CD14-positive monocyte (primary cell): ENCODE measurements around the gene ARHGEF11. TPM values are rescaled to one million over a fixed set of nuclear protein-coding genes. Genes with fewer than 3 reads are reported as not detected.

Experiments used
- DNase-seq, 3 donors: peaks; one replicate each; pipeline ENCODE4 v3.0.0-alpha.2; 2011 to 2022
- H2AFZ ChIP-seq: 2 replicates; pipeline ENCODE4 v1.6.0; 2012; ENCODE audit warnings: mild to moderate bottlenecking, low read depth, low read length, inconsistent platforms; ENCODE audit not compliant: insufficient read depth, poor library complexity, severe bottlenecking
- H3K27ac ChIP-seq, 2 donors: 1 replicate in 1 of 2; 2 replicates in 1 of 2; pipeline ENCODE4 v1.5.1; 2012 to 2013; ENCODE audit warnings: low read length in 2 of 2, control low read depth in 1 of 2, inconsistent platforms in 1 of 2, low read depth in 1 of 2, mild to moderate bottlenecking in 1 of 2
- H3K27me3 ChIP-seq, 2 donors: one replicate each; pipeline versions ENCODE4 v1.6.0 to v1.6.1; 2011 to 2013; ENCODE audit warnings: low read length in 2 of 2; ENCODE audit not compliant: control insufficient read depth in 2 of 2, insufficient read depth in 2 of 2
- H3K36me3 ChIP-seq, 2 donors: replicated peaks in 1 of 2; 1 replicate in 1 of 2; 2 replicates in 1 of 2; pipeline versions ENCODE4 v1.5.1 to v1.6.1; 2012 to 2013; ENCODE audit warnings: low read length in 2 of 2, control low read depth in 1 of 2, inconsistent platforms in 1 of 2, mild to moderate bottlenecking in 1 of 2; ENCODE audit not compliant: insufficient read depth in 2 of 2, control insufficient read depth in 1 of 2
- H3K4me1 ChIP-seq, 2 donors: 1 replicate in 1 of 2; 2 replicates in 1 of 2; pipeline versions ENCODE4 v1.5.1 to v1.6.1; 2012 to 2013; ENCODE audit warnings: low read length in 2 of 2, control low read depth in 1 of 2, inconsistent platforms in 1 of 2, mild to moderate bottlenecking in 1 of 2, moderate library complexity in 1 of 2; ENCODE audit not compliant: insufficient read depth in 2 of 2, control insufficient read depth in 1 of 2
- H3K4me2 ChIP-seq: replicated peaks from 2 replicates; pipeline ENCODE3; 2012; ENCODE audit warnings: low read length, moderate library complexity, mild to moderate bottlenecking; ENCODE audit not compliant: poor library complexity, severe bottlenecking; ENCODE audit errors: extremely low read depth
- H3K4me3 ChIP-seq, 3 experiments: fragments of 200-600 bp in 1 of 3; sonication (generic) in 1 of 3; replicated peaks in 1 of 3; 1 replicate in 2 of 3; 2 replicates in 1 of 3; pipeline ENCODE4 v1.5.1; 2011 to 2013; ENCODE audit warnings: low read length in 3 of 3, mild to moderate bottlenecking in 3 of 3, control low read depth in 2 of 3, low read depth in 2 of 3, inconsistent platforms in 1 of 3, moderate library complexity in 1 of 3
- H3K79me2 ChIP-seq: 2 replicates; pipeline ENCODE4 v1.6.0; 2012; ENCODE audit warnings: mild to moderate bottlenecking, control low read depth, inconsistent platforms, low read length, moderate library complexity; ENCODE audit not compliant: insufficient read depth
- H3K9ac ChIP-seq: 2 replicates; pipeline ENCODE4 v1.6.0; 2017; ENCODE audit warnings: low read length, mild to moderate bottlenecking; ENCODE audit not compliant: insufficient read depth, poor library complexity, severe bottlenecking
- H3K9me3 ChIP-seq, 2 donors: replicated peaks in 1 of 2; 1 replicate in 1 of 2; 2 replicates in 1 of 2; pipeline versions ENCODE4 v1.5.1 to v1.6.1; 2012 to 2013; ENCODE audit warnings: low read length in 2 of 2, control low read depth in 1 of 2; ENCODE audit not compliant: control insufficient read depth in 1 of 2, insufficient read depth in 1 of 2
- H4K20me1 ChIP-seq: 2 replicates; pipeline ENCODE4 v1.6.0; 2012; ENCODE audit warnings: mild to moderate bottlenecking, low read length, control low read depth, moderate library complexity; ENCODE audit not compliant: insufficient read depth
- H3K27ac Mint-ChIP-seq, 7 donors: one replicate each; pipeline ENCODE4 v1.8.0; 2020; ENCODE audit warnings: mild to moderate bottlenecking in 7 of 7, mixed read lengths in 7 of 7, moderate library complexity in 6 of 7, inconsistent platforms in 2 of 7
- H3K27me3 Mint-ChIP-seq, 3 donors: one replicate each; pipeline ENCODE4 v1.8.0; 2021 to 2022; ENCODE audit warnings: low read depth in 3 of 3, mild to moderate bottlenecking in 3 of 3, mixed read lengths in 3 of 3, moderate library complexity in 3 of 3, inconsistent platforms in 1 of 3
- H3K36me3 Mint-ChIP-seq, 2 donors: one replicate each; pipeline ENCODE4 v1.8.0; 2020; ENCODE audit warnings: mixed read lengths in 2 of 2, inconsistent platforms in 1 of 2, mild to moderate bottlenecking in 1 of 2
- H3K4me1 Mint-ChIP-seq: one replicate; pipeline ENCODE4 v1.8.0; 2020; ENCODE audit warnings: mild to moderate bottlenecking, mixed read lengths
- H3K4me3 Mint-ChIP-seq, 2 donors: one replicate each; pipeline ENCODE4 v1.8.0; 2020; ENCODE audit warnings: mild to moderate bottlenecking in 2 of 2, mixed read lengths in 2 of 2, moderate library complexity in 1 of 2
- H3K9me3 Mint-ChIP-seq, 7 donors: one replicate each; pipeline ENCODE4 v1.8.0; 2020 to 2022; ENCODE audit warnings: mixed read lengths in 7 of 7, mild to moderate bottlenecking in 6 of 7, moderate library complexity in 6 of 7, inconsistent platforms in 2 of 7
- WGBS: methylation state at CpG from one replicate; pipeline ENCODE4 v1.1.5; 2013; ENCODE audit warnings: missing lambda C conversion rate; ENCODE audit not compliant: insufficient coverage; 5-methylcytosine and 5-hydroxymethylcytosine counted together
- intact Hi-C, 2 donors: fragments of 100-400 bp; cut with micrococcal nuclease; formaldehyde crosslinking; loops; one replicate each; pipeline versions ENCODE4 v1.15.0 to v1.15.1; 2023
- polyA plus RNA-seq, 3 donors: library from polyadenylated mRNA; depleted of rRNA in 1 of 3; unstranded in 2 of 3; stranded (reverse) in 1 of 3; fragments of 300-500 nt in 2 of 3; fragments of >200 nt in 1 of 3; fragmentation: Illumina TruSeq in 2 of 3; gene quantifications; 1 replicate in 2 of 3; 2 replicates in 1 of 3; pipeline ENCODE4 v1.2.3, GENCODE V29; 2012 to 2021
- TF ChIP-seq, protein P1 (sequence below): fragments of 200-600 bp; IDR thresholded peaks from one replicate; pipeline ENCODE4 v1.8.0; 2022; ENCODE audit warnings: antibody characterized with exemption, mild to moderate bottlenecking

The ARHGEF11 gene
- polyA plus RNA-seq, 3 donors = 17.0 to 78.5 (median 17.7) TPM

DNA sequence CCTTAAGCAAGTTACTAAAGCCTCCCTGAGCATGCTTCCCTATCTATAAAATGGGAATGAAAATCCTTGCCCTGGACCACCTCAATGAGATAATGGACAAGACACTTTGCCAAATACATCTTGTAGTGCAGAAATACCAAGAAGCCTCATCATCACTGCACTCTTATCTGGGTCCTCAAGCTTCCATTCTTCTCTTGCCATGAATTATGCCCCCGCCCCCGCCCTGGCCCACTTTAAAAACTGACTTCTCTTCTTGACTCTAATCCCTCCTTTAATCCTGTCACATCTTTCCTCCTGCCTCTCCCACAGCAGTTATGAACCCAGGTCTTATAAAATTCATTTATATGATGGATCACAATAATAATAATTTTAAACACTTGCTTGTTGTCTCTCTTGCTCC is 14.8 kb downstream of the ARHGEF11 start:
- Histone ChIP-seq H3K27me3 (no peaks in the 10 kb centered on the region), H3K27ac (no peak overlapping the region), H2AFZ (no peak overlapping the region), H3K4me1 (no peaks in the 10 kb centered on the region), H3K9ac (no peak overlapping the region), H3K4me3 (no peak overlapping the region), H4K20me1 (peaks cover 98% of the 10 kb centered on the region), H3K79me2 (peaks cover 66% of the 10 kb centered on the region), H3K36me3 (peaks cover 6 to 14% of the 10 kb centered on the region in 2 donors), H3K9me3 (no peaks in the 10 kb centered on the region), H3K4me2 (no peak overlapping the region)
- WGBS = 100% methylated on average over 2 of the region's 2 CpGs
- no peak overlapping the region for H3K4me3 Mint-ChIP-seq
- H3K9me3 Mint-ChIP-seq = no peaks in the 10 kb centered on the region
- peaks cover 15% of the 10 kb centered on the region for H3K4me1 Mint-ChIP-seq
- TF ChIP-seq, protein P1, sequence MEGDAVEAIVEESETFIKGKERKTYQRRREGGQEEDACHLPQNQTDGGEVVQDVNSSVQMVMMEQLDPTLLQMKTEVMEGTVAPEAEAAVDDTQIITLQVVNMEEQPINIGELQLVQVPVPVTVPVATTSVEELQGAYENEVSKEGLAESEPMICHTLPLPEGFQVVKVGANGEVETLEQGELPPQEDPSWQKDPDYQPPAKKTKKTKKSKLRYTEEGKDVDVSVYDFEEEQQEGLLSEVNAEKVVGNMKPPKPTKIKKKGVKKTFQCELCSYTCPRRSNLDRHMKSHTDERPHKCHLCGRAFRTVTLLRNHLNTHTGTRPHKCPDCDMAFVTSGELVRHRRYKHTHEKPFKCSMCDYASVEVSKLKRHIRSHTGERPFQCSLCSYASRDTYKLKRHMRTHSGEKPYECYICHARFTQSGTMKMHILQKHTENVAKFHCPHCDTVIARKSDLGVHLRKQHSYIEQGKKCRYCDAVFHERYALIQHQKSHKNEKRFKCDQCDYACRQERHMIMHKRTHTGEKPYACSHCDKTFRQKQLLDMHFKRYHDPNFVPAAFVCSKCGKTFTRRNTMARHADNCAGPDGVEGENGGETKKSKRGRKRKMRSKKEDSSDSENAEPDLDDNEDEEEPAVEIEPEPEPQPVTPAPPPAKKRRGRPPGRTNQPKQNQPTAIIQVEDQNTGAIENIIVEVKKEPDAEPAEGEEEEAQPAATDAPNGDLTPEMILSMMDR = no peak
- DNase-seq = no peak
- no peak overlapping the region for H3K27ac Mint-ChIP-seq
- H3K36me3 Mint-ChIP-seq = peaks cover 25 to 33% of the 10 kb centered on the region in 2 donors
- intact Hi-C loops = no loop called here
- H3K27me3 Mint-ChIP-seq = no peaks in the 10 kb centered on the region

DNA sequence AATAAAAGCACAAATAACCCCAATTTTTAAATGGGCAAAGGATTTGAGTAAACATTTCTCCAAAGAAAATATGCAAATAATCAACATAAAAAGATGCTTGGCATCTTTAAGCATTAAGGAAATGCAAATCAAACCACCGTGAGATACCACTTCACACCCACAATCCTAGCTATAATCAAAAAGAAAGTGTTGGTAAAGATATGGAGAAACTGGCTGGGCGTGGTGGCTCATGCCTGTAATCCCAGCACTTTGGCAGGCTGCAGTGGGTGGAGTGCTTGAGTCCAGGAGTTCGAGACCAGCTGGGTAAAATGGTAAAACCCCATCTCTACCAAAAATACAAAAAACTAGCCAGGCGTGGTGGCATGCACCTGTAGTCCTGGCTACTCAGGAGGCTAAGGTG is 16.9 kb downstream of the ARHGEF11 start:
- Histone ChIP-seq H3K27ac (no peak overlapping the region), H3K27me3 (no peaks in the 10 kb centered on the region), H2AFZ (no peak overlapping the region), H3K36me3 (peaks cover 7 to 29% of the 10 kb centered on the region in 2 donors), H3K4me1 (no peaks in the 10 kb centered on the region), H3K4me3 (no peak overlapping the region), H3K9me3 (peaks cover 0 to under 1% of the 10 kb centered on the region in 2 donors), H3K4me2 (no peak overlapping the region), H3K79me2 (peaks cover 66% of the 10 kb centered on the region), H3K9ac (no peak overlapping the region), H4K20me1 (peaks cover 100% of the 10 kb centered on the region)
- WGBS = no CpG with 5 or more reads among the region's 4 CpGs
- peaks cover 39 to 41% of the 10 kb centered on the region in 2 donors for H3K36me3 Mint-ChIP-seq
- H3K4me3 Mint-ChIP-seq = no peak overlapping the region
- DNase-seq = no peak
- TF ChIP-seq, protein P1 = no peak
- H3K27ac Mint-ChIP-seq = peak overlapping the region in 1 of 7 donors; percentile 30
- intact Hi-C loops = no loop called here
- no peaks in the 10 kb centered on the region for H3K27me3 Mint-ChIP-seq
- peaks cover 0 to 3% (median 2%) of the 10 kb centered on the region in 7 donors for H3K9me3 Mint-ChIP-seq
- H3K4me1 Mint-ChIP-seq = peaks cover 17% of the 10 kb centered on the region
